Fibroblast of villous mesenchyme (primary cell): ENCODE results near the gene SPACA6. TPM values are rescaled to one million over a fixed set of nuclear protein-coding genes. Genes with fewer than 3 reads are reported as not detected.

Experiments
- DNase-seq: peaks from one replicate; pipeline ENCODE4 v3.0.0-alpha.2; 2010; ENCODE audit warnings: low read depth
- H3K4me3 ChIP-seq: 2 replicates; pipeline ENCODE4 v1.5.1; 2011; ENCODE audit warnings: low read depth, mild to moderate bottlenecking, low read length
- CTCF ChIP-seq: IDR thresholded peaks from 2 replicates; pipeline ENCODE4 v1.5.1; 2012; ENCODE audit warnings: low read depth, mild to moderate bottlenecking, low read length; ENCODE audit not compliant: insufficient read depth
- total RNA-seq: library from RNA; depleted of rRNA; stranded (reverse); fragments of >200 nt; gene quantifications from 2 replicates; pipeline ENCODE4 v1.2.3, GENCODE V29; 2012

Gene SPACA6
- total RNA-seq, 1 donor: 10.8 TPM

- peak; percentile 38 for TF ChIP-seq CTCF
- peak; percentile 93 for DNase-seq
- peak overlapping the region; percentile 60 for H3K4me3 ChIP-seq
Observed at GRCh38 chr19:51703575-51704515, 10.7 kb downstream of the SPACA6 start.

- no peak for TF ChIP-seq CTCF
Observed at GRCh38 chr19:51704626-51705025, 11.5 kb downstream of the SPACA6 start.

DNA sequence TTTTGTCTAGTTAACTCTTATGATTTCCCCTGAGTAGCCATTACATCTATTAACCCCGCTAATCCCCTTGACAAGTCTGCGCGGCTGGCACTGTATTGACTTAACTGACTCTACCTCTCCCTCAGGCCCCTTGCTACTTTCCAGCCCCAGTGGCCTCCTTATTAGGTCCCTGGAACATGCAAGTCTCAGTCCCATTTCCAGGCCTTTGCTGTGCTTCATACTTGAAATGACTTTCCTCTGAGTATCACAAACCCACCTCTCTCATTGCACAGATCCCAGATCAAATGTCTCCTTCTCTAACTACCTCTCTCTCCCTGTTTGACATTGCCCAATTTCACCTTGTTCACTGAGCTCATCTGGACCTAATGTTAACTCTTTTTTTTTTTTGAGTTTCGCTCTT is 13.2 kb downstream of the SPACA6 start:
- H3K4me3 ChIP-seq: no peak overlapping the region
- DNase-seq: no peak
- no peak for TF ChIP-seq CTCF

More at GRCh38 chr19:51704626-51705025, 11.5 kb downstream of the SPACA6 start:
- peak overlapping the region; percentile 60 for H3K4me3 ChIP-seq
- DNase-seq: no peak

DNA sequence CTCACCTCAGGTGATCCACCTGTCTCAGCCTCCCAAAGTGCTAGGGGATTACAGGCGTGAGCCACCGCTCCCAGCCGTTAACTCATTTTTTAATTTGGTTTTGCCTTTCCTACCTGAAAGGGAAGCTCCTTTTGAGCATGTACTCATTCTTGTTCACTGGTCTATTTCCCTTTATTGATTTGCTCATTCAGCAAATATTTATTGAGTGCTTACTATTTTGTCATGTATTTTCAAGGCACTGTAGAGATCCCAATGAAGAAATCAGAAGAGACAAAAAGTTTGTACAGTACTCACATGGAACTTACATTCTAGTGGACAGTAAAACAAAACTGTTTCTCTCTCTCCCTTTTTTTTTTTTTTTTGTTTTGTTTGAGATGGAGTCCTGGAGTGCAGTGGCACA is 13.8 kb downstream of the SPACA6 start:
- DNase-seq: no peak
- no peak overlapping the region for H3K4me3 ChIP-seq
- TF ChIP-seq CTCF: no peak

- DNase-seq: no peak
- no peak overlapping the region for H3K4me3 ChIP-seq
- no peak for TF ChIP-seq CTCF
Observed at GRCh38 chr19:51708811-51709210, 15.7 kb downstream of the SPACA6 start.

GRCh38 chr19:51709575-51709974 is 16.4 kb downstream of the SPACA6 start:
- no peak for TF ChIP-seq CTCF
- no peak for DNase-seq
- no peak overlapping the region for H3K4me3 ChIP-seq
